ENCODE measurements around the gene SLC35E3. TPM values are rescaled to one million over a fixed set of nuclear protein-coding genes. Genes with fewer than 3 reads are reported as not detected.
A peak's percentile ranks its signal among the peaks of the same experiment; 100 is the strongest.

Gene SLC35E3
- total RNA-seq, 3 donors from 2014 or later: 5.8 to 12.1 (median 10.5) TPM

DNA sequence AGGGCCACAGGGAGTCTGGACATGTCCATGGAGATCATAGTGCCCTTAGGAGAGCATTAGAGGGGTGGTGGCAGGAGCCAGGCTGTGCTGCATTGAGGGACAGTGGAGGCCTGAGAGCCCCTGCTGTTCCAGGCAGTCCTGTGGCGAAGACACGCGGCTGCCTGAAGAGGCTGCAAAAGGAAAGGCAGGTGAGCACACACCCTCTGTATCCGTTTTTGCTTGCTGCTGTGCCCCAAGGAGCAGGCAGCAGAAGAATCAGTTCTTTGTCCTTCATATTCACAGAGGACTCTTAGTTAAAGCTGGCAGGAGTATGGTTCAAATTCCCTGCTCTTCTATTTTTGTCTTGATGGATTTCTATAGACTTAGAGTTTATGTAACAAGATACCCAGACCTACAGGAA is 4.5 kb downstream of the SLC35E3 start:
- Histone ChIP-seq H3K4me3 (no peak overlapping the region), H3K27me3 (no peaks in the 10 kb centered on the region), H3K4me1 (no peaks in the 10 kb centered on the region), H3K27ac (peak overlapping the region; percentile 52), H3K9me3 (no peaks in the 10 kb centered on the region), H3K36me3 (no peaks in the 10 kb centered on the region)
- intact Hi-C loops (cut with DNase I; ENCODE audit: low total_unique reads): no loop called here
- no peak for TF ChIP-seq POLR2A (IDR thresholded peaks at IDR 0.05)
- TF ChIP-seq, protein P1, sequence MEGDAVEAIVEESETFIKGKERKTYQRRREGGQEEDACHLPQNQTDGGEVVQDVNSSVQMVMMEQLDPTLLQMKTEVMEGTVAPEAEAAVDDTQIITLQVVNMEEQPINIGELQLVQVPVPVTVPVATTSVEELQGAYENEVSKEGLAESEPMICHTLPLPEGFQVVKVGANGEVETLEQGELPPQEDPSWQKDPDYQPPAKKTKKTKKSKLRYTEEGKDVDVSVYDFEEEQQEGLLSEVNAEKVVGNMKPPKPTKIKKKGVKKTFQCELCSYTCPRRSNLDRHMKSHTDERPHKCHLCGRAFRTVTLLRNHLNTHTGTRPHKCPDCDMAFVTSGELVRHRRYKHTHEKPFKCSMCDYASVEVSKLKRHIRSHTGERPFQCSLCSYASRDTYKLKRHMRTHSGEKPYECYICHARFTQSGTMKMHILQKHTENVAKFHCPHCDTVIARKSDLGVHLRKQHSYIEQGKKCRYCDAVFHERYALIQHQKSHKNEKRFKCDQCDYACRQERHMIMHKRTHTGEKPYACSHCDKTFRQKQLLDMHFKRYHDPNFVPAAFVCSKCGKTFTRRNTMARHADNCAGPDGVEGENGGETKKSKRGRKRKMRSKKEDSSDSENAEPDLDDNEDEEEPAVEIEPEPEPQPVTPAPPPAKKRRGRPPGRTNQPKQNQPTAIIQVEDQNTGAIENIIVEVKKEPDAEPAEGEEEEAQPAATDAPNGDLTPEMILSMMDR (IDR thresholded peaks at IDR 0.05): no peak
- no peak for TF ChIP-seq POLR2AphosphoS5 (IDR thresholded peaks at IDR 0.05)
- DNase-seq (ENCODE audit: low spot score in 2 of 2): no peak

DNA sequence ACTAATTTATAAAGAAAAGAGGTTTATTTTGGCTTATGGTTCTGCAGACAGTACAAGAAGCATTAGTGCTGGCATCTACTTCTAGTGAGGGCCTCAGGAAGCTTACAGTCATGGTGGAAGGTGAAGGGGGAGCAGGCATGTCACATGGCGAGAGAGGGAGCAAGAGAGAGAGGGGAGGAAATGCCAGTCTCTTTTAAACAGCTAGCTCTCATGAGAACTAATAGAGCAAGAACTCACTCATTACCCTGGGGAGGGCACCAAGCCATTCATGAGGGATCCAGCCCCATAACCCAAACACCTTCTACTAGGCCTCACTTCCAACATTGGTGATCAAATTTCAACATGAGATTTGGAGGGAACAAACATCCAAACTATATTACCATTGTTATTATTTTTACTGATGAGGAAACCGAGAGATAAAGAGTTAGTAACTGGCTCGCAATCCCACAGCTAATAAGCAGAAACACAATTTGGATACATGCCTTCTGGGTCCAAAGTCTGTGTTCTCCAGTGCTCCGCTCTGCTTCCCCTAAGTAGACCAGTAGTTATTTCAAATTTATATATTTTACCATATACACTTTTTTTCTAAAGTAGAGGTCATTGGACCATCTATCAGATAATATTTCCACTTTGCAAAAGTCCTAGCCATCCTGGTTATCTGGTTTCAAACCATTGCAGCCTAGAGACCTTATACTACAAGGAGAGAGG is 9.7 kb downstream of the SLC35E3 start:
- DNase-seq (ENCODE audit: low spot score in 2 of 2): no peak
- H3K36me3 ChIP-seq: no peaks in the 10 kb centered on the region
- H3K4me1 ChIP-seq: no peaks in the 10 kb centered on the region
- H3K4me3 ChIP-seq: no peak overlapping the region
- H3K9me3 ChIP-seq: no peaks in the 10 kb centered on the region
- no peak overlapping the region for H3K27ac ChIP-seq
- TF ChIP-seq POLR2AphosphoS5 (IDR thresholded peaks at IDR 0.05): no peak
- no peak for TF ChIP-seq POLR2A (IDR thresholded peaks at IDR 0.05)
- TF ChIP-seq, protein P1 (IDR thresholded peaks at IDR 0.05): no peak
- H3K27me3 ChIP-seq: no peaks in the 10 kb centered on the region
- intact Hi-C loops (cut with DNase I; ENCODE audit: low total_unique reads): no loop called here

DNA sequence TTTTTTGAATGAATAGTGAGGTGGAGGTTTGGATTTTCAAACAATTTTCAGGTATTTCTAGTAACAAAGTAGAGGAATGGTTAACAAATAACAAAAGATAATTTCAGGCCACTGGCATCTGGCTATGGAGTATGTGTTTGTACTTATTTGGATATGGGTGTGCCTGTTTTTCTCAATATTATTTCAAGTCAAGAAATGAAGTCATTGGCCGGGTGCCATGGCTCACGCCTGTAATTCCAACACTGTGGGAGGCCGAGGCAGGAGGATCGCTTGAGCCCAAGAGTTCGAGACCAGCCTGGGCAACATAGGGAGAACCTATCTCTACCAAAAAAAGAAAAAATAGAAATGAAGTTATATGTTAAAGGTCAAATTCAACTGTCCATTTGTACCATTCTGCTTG is 13.9 kb downstream of the SLC35E3 start:
- Histone ChIP-seq H3K27me3 (no peaks in the 10 kb centered on the region), H3K36me3 (no peaks in the 10 kb centered on the region)

DNA sequence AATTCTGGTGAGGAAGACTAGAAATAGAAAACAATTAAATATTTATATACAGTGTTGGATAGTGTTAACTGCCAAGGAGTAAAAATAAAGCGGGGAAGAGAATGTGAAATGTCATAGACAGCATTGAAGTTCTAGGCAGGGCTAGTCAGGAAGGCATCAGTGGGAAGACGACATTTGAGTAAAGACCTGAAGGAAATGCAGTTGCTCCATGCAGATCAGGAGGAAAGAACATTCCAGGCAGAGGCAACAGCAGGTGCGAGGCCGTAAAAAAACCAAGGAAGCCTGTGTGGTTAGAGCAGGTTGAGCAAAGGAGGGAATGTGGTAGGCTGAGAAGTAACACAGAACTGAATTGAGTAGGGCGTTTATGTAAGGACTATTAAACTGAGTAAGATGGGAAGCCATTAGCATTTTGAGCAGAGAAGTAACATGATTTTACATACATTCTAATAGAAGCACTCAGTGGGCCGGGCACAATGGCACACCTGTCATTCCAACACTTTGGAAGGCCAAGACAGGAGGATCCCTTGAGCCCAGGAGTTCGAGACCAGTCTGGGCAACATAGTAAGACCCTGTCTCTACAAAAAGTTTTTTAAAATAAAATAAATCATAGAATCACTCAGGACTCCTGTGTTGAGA is 14.9 kb downstream of the SLC35E3 start:
- intact Hi-C loops (cut with DNase I; ENCODE audit: low total_unique reads): no loop called here
- TF ChIP-seq, protein P1 (IDR thresholded peaks at IDR 0.05): no peak
- TF ChIP-seq POLR2AphosphoS5 (IDR thresholded peaks at IDR 0.05) (no peak), POLR2A (IDR thresholded peaks at IDR 0.05) (no peak)
- H3K9me3 ChIP-seq: no peaks in the 10 kb centered on the region
- no peak overlapping the region for H3K4me3 ChIP-seq
- no peak for DNase-seq (ENCODE audit: low spot score in 2 of 2)
- no peak overlapping the region for H3K27ac ChIP-seq
- no peaks in the 10 kb centered on the region for H3K27me3 ChIP-seq
- no peaks in the 10 kb centered on the region for H3K4me1 ChIP-seq
- no peaks in the 10 kb centered on the region for H3K36me3 ChIP-seq

More for the DNA sequence above, 13.9 kb downstream of the SLC35E3 start:
- no peaks in the 10 kb centered on the region for H3K9me3 ChIP-seq
- no peak for DNase-seq (ENCODE audit: low spot score in 2 of 2)
- intact Hi-C loops (cut with DNase I; ENCODE audit: low total_unique reads): no loop called here
- no peak overlapping the region for H3K27ac ChIP-seq
- H3K4me1 ChIP-seq: no peaks in the 10 kb centered on the region
- no peak overlapping the region for H3K4me3 ChIP-seq
- TF ChIP-seq, protein P1 (IDR thresholded peaks at IDR 0.05): no peak
- TF ChIP-seq POLR2AphosphoS5 (IDR thresholded peaks at IDR 0.05): no peak
- TF ChIP-seq POLR2A (IDR thresholded peaks at IDR 0.05): no peak

DNA sequence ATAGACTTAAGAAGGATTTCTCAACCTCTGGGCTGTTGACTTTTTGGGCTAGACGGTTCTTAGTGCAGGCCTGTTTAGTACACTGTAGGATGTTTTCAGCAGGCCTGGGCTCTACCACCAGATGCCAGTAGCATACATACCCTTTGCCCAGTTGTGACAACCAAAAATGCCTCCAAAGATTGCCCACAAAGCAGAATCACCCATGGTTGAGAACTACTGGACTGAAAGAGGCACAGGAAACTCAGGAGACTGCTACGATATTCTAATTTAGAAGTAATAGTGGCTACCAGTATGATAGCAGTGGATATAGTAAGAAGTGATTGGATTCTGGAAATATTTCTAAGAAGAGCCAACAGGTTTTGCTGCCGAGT is 15.5 kb downstream of the SLC35E3 start:
- no peaks in the 10 kb centered on the region for H3K4me1 ChIP-seq
- no peak overlapping the region for H3K4me3 ChIP-seq
- TF ChIP-seq, protein P1 (IDR thresholded peaks at IDR 0.05): no peak
- TF ChIP-seq POLR2AphosphoS5 (IDR thresholded peaks at IDR 0.05) (no peak), POLR2A (IDR thresholded peaks at IDR 0.05) (no peak)
- intact Hi-C loops (cut with DNase I; ENCODE audit: low total_unique reads): no loop called here
- H3K36me3 ChIP-seq: no peaks in the 10 kb centered on the region
- DNase-seq (ENCODE audit: low spot score in 2 of 2): no peak
- H3K27me3 ChIP-seq: no peaks in the 10 kb centered on the region
- no peak overlapping the region for H3K27ac ChIP-seq
- no peaks in the 10 kb centered on the region for H3K9me3 ChIP-seq

Data from breast epithelium (tissue), 4 donors.